GM19043 (cell line): Measurements from ENCODE around the gene MYBPC3.

ENCODE experiments used
- ATAC-seq: cut with Tn5 transposase; IDR thresholded peaks from one replicate; pipeline ENCODE4 v1.9.1; 2021; ENCODE audit warnings: low read depth; ENCODE audit not compliant: unreplicated experiment

The MYBPC3 gene

GRCh38 chr11:47387944-47388696, 35.6 kb upstream of the MYBPC3 start:
- no peak for ATAC-seq

GRCh38 chr11:47384498-47384897, 32.0 kb upstream of the MYBPC3 start:
- no peak for ATAC-seq

GRCh38 chr11:47383071-47383470, 30.6 kb upstream of the MYBPC3 start:
- ATAC-seq: no peak

GRCh38 chr11:47380078-47380477, 27.6 kb upstream of the MYBPC3 start:
- ATAC-seq: no peak

GRCh38 chr11:47379317-47379716, 26.8 kb upstream of the MYBPC3 start:
- ATAC-seq: no peak

- no peak for ATAC-seq
Observed at GRCh38 chr11:47378836-47379170, 26.3 kb upstream of the MYBPC3 start.

GRCh38 chr11:47378010-47378835, 25.7 kb upstream of the MYBPC3 start, which contains the start of gene SPI1:
TSS of gene SPI1 (minus strand) at chr11:47378547. CDS start at chr11:47378353, 194 bp downstream.
- peak; percentile 72 for ATAC-seq

GRCh38 chr11:47377571-47378009, 25.1 kb upstream of the MYBPC3 start:
- ATAC-seq: no peak

GRCh38 chr11:47376525-47377371, 24.2 kb upstream of the MYBPC3 start:
- ATAC-seq: no peak

- no peak for ATAC-seq
Observed at GRCh38 chr11:47376107-47376524, 23.6 kb upstream of the MYBPC3 start.

GRCh38 chr11:47375546-47376085, 23.1 kb upstream of the MYBPC3 start:
- ATAC-seq: no peak

- no peak for ATAC-seq
Observed at GRCh38 chr11:47375020-47375419, 22.5 kb upstream of the MYBPC3 start.

- ATAC-seq: no peak
Observed at GRCh38 chr11:47374720-47375019, 22.2 kb upstream of the MYBPC3 start.

GRCh38 chr11:47373876-47374719, 21.6 kb upstream of the MYBPC3 start:
- no peak for ATAC-seq

- no peak for ATAC-seq
Observed at GRCh38 chr11:47372422-47372821, 19.9 kb upstream of the MYBPC3 start.

- no peak for ATAC-seq
Observed at GRCh38 chr11:47369676-47370075, 17.2 kb upstream of the MYBPC3 start.

GRCh38 chr11:47366020-47366490, 13.6 kb upstream of the MYBPC3 start:
- ATAC-seq: no peak

- no peak for ATAC-seq
Observed at GRCh38 chr11:47361419-47361818, 8.9 kb upstream of the MYBPC3 start.

GRCh38 chr11:47360341-47360740, 7.8 kb upstream of the MYBPC3 start:
- no peak for ATAC-seq

GRCh38 chr11:47359586-47359985, 7.1 kb upstream of the MYBPC3 start:
- no peak for ATAC-seq
